Trophoblast cell (in vitro differentiated cells and primary cell): Measurements from ENCODE around the gene ATP6V0E2.

Experiments
- DNase-seq, 2 donors: peaks; one replicate each; pipeline ENCODE4 v3.0.0-alpha.2; 2016
- H2AFZ ChIP-seq: 2 replicates; pipeline ENCODE4 v1.6.1; 2013; ENCODE audit warnings: low read length, moderate library complexity, mild to moderate bottlenecking; ENCODE audit not compliant: insufficient read depth, poor library complexity
- H2AK5ac ChIP-seq: 2 replicates; pipeline ENCODE4 v1.6.1; 2013; ENCODE audit warnings: mild to moderate bottlenecking, low read length
- H2BK120ac ChIP-seq: 2 replicates; pipeline ENCODE4 v1.6.1; 2013; ENCODE audit warnings: low read length, mild to moderate bottlenecking, moderate library complexity; ENCODE audit not compliant: insufficient read depth, poor library complexity
- H2BK12ac ChIP-seq: 2 replicates; pipeline ENCODE4 v1.6.1; 2013; ENCODE audit warnings: mild to moderate bottlenecking, low read length, moderate library complexity
- H2BK5ac ChIP-seq: 2 replicates; pipeline ENCODE4 v1.6.1; 2013; ENCODE audit warnings: low read length, low read depth, moderate library complexity, mild to moderate bottlenecking; ENCODE audit not compliant: poor library complexity
- H3K14ac ChIP-seq: 2 replicates; pipeline ENCODE4 v1.6.1; 2013; ENCODE audit warnings: mild to moderate bottlenecking, low read length
- H3K18ac ChIP-seq: 2 replicates; pipeline ENCODE4 v1.6.1; 2013; ENCODE audit warnings: mild to moderate bottlenecking, low read length
- H3K23ac ChIP-seq: 2 replicates; pipeline ENCODE4 v1.6.1; 2013; ENCODE audit warnings: low read length
- H3K27ac ChIP-seq: 2 replicates; pipeline ENCODE4 v1.5.1; 2013; ENCODE audit warnings: low read depth, mild to moderate bottlenecking, inconsistent platforms, low read length, moderate library complexity
- H3K27me3 ChIP-seq: 2 replicates; pipeline ENCODE4 v1.6.1; 2013; ENCODE audit warnings: inconsistent platforms, mild to moderate bottlenecking, low read length, moderate library complexity; ENCODE audit not compliant: insufficient read depth
- H3K36me3 ChIP-seq, 2 experiments: 1 replicate in 1 of 2; 2 replicates in 1 of 2; pipeline ENCODE4 v1.6.1; 2013; ENCODE audit warnings: low read length in 2 of 2, mild to moderate bottlenecking in 2 of 2, moderate library complexity in 1 of 2; ENCODE audit not compliant: insufficient read depth in 2 of 2, control insufficient read depth in 1 of 2
- H3K4ac ChIP-seq: 2 replicates; pipeline ENCODE4 v1.6.1; 2013; ENCODE audit warnings: low read depth, mild to moderate bottlenecking, low read length, moderate library complexity
- H3K4me1 ChIP-seq, 2 experiments: 1 replicate in 1 of 2; 2 replicates in 1 of 2; pipeline ENCODE4 v1.6.1; 2013; ENCODE audit warnings: low read length in 2 of 2, mild to moderate bottlenecking in 2 of 2, moderate library complexity in 1 of 2; ENCODE audit not compliant: insufficient read depth in 2 of 2, control insufficient read depth in 1 of 2
- H3K4me2 ChIP-seq: 2 replicates; pipeline ENCODE4 v1.6.1; 2013; ENCODE audit warnings: inconsistent platforms, mild to moderate bottlenecking, low read length, moderate library complexity
- H3K4me3 ChIP-seq: 2 replicates; pipeline ENCODE4 v1.5.1; 2013; ENCODE audit warnings: mild to moderate bottlenecking, low read depth, low read length, inconsistent platforms
- H3K79me1 ChIP-seq: one replicate; pipeline ENCODE4 v1.6.1; 2013; ENCODE audit warnings: low read length
- H3K79me2 ChIP-seq: 2 replicates; pipeline ENCODE4 v1.6.1; 2013; ENCODE audit warnings: low read length, mild to moderate bottlenecking; ENCODE audit not compliant: control insufficient read depth, insufficient read depth, poor library complexity
- H3K9ac ChIP-seq: 2 replicates; pipeline ENCODE4 v1.6.1; 2013; ENCODE audit warnings: mild to moderate bottlenecking, low read length
- H3K9me3 ChIP-seq: 2 replicates; pipeline ENCODE4 v1.6.1; 2013; ENCODE audit warnings: low read depth, mild to moderate bottlenecking, control low read depth, inconsistent platforms, low read length; ENCODE audit not compliant: insufficient read depth
- H4K12ac ChIP-seq: 2 replicates; pipeline ENCODE4 v1.6.1; 2013; ENCODE audit warnings: low read depth, mild to moderate bottlenecking, low read length, moderate library complexity
- H4K8ac ChIP-seq: 2 replicates; pipeline ENCODE4 v1.6.1; 2013; ENCODE audit warnings: low read depth, mild to moderate bottlenecking, low read length, moderate library complexity
- H4K91ac ChIP-seq: one replicate; pipeline ENCODE4 v1.6.1; 2013; ENCODE audit warnings: low read depth, mild to moderate bottlenecking, low read length, moderate library complexity
- WGBS: extraction: QIAGEN DNeasy Blood & Tissue Kit; methylation state at CpG from one replicate; pipeline ENCODE4 v1.1.7; 2013; ENCODE audit warnings: missing lambda C conversion rate; ENCODE audit not compliant: insufficient read length, insufficient coverage; ENCODE audit errors: extremely low coverage; 5-methylcytosine and 5-hydroxymethylcytosine counted together

Gene ATP6V0E2

GRCh38 chr7:149845257-149845980 lies 28.4 kb upstream of the ATP6V0E2 start:
- Histone ChIP-seq H3K79me2 (no peaks in the 10 kb centered on the region), H2BK120ac (no peak overlapping the region), H4K12ac (no peak overlapping the region), H3K4ac (no peak overlapping the region), H4K8ac (no peak overlapping the region), H3K79me1 (no peaks in the 10 kb centered on the region), H2BK5ac (no peak overlapping the region), H3K27me3 (no peaks in the 10 kb centered on the region), H2BK12ac (no peak overlapping the region), H2AFZ (no peak overlapping the region), H2AK5ac (no peak overlapping the region), H3K27ac (no peak overlapping the region), H3K36me3 (no peaks in the 10 kb centered on the region), H3K4me2 (no peak overlapping the region), H3K23ac (no peak overlapping the region), H3K18ac (no peak overlapping the region), H3K4me3 (no peak overlapping the region), H3K9me3 (peaks cover 2% of the 10 kb centered on the region), H4K91ac (no peak overlapping the region), H3K14ac (no peak overlapping the region), H3K4me1 (no peaks in the 10 kb centered on the region), H3K9ac (no peak overlapping the region)
- WGBS, result no CpG with 5 or more reads among the region's 5 CpGs
- DNase-seq, result no peak

DNA sequence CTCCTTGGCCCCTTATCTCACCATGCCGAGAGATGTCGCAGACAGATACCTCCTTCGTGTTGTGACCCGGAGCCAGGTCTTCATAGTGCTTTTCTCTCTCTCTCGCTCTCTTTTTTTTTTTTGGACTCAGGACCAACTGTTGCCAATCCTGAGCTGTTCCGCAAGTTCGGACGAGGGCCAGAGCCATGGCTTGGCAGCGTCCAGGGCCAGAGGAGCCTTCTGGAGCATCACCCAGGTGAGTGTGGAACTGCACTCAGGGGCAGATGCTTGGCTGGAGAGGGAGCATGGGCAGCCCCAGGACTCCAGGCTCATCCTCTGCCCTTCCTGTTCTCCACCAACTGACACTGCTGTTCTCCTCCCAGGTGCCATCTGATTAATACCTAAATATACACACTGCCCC lies 27.7 kb upstream of the ATP6V0E2 start:
- H3K79me1 ChIP-seq, result no peaks in the 10 kb centered on the region
- H4K12ac ChIP-seq, result no peak overlapping the region
- H3K36me3 ChIP-seq, result no peaks in the 10 kb centered on the region
- no peak overlapping the region for H4K8ac ChIP-seq
- DNase-seq, result no peak
- no peak overlapping the region for H3K27ac ChIP-seq
- H3K27me3 ChIP-seq, result no peaks in the 10 kb centered on the region
- H3K9me3 ChIP-seq, result peaks cover 2% of the 10 kb centered on the region
- no peak overlapping the region for H2BK120ac ChIP-seq
- H2AK5ac ChIP-seq, result no peak overlapping the region
- no peak overlapping the region for H2AFZ ChIP-seq
- H2BK12ac ChIP-seq, result no peak overlapping the region
- H3K4me2 ChIP-seq, result no peak overlapping the region
- H3K18ac ChIP-seq, result no peak overlapping the region
- H3K9ac ChIP-seq, result no peak overlapping the region
- WGBS, result no CpG with 5 or more reads among the region's 9 CpGs
- no peaks in the 10 kb centered on the region for H3K79me2 ChIP-seq
- H3K4ac ChIP-seq, result no peak overlapping the region
- H2BK5ac ChIP-seq, result no peak overlapping the region
- H3K23ac ChIP-seq, result no peak overlapping the region
- H4K91ac ChIP-seq, result no peak overlapping the region
- no peak overlapping the region for H3K14ac ChIP-seq
- H3K4me1 ChIP-seq, result no peaks in the 10 kb centered on the region
- H3K4me3 ChIP-seq, result no peak overlapping the region

GRCh38 chr7:149846436-149847046 lies 27.2 kb upstream of the ATP6V0E2 start:
- no peak overlapping the region for H4K12ac ChIP-seq
- no peak overlapping the region for H4K91ac ChIP-seq
- WGBS, result no CpG with 5 or more reads among the region's 3 CpGs
- H4K8ac ChIP-seq, result no peak overlapping the region
- no peak overlapping the region for H3K18ac ChIP-seq
- H2BK120ac ChIP-seq, result no peak overlapping the region
- no peak overlapping the region for H2AK5ac ChIP-seq
- no peaks in the 10 kb centered on the region for H3K79me2 ChIP-seq
- no peak overlapping the region for H3K27ac ChIP-seq
- no peak for DNase-seq
- no peaks in the 10 kb centered on the region for H3K4me1 ChIP-seq
- no peak overlapping the region for H3K4ac ChIP-seq
- no peak overlapping the region for H2BK5ac ChIP-seq
- no peak overlapping the region for H2AFZ ChIP-seq
- H3K79me1 ChIP-seq, result no peaks in the 10 kb centered on the region
- peaks cover 2% of the 10 kb centered on the region for H3K9me3 ChIP-seq
- H3K4me2 ChIP-seq, result no peak overlapping the region
- no peaks in the 10 kb centered on the region for H3K27me3 ChIP-seq
- H3K23ac ChIP-seq, result no peak overlapping the region
- no peak overlapping the region for H3K14ac ChIP-seq
- no peaks in the 10 kb centered on the region for H3K36me3 ChIP-seq
- no peak overlapping the region for H3K4me3 ChIP-seq
- H3K9ac ChIP-seq, result no peak overlapping the region
- H2BK12ac ChIP-seq, result no peak overlapping the region

- Histone ChIP-seq H3K14ac (no peak overlapping the region), H3K18ac (no peak overlapping the region), H2AFZ (no peak overlapping the region), H3K4ac (no peak overlapping the region), H4K8ac (no peak overlapping the region), H2AK5ac (no peak overlapping the region), H3K23ac (no peak overlapping the region), H3K79me1 (no peaks in the 10 kb centered on the region), H2BK12ac (no peak overlapping the region), H3K4me2 (no peak overlapping the region), H3K36me3 (no peaks in the 10 kb centered on the region), H2BK5ac (no peak overlapping the region), H4K91ac (no peak overlapping the region), H3K27me3 (no peaks in the 10 kb centered on the region), H4K12ac (no peak overlapping the region), H3K4me1 (no peaks in the 10 kb centered on the region), H3K9me3 (peaks cover 2% of the 10 kb centered on the region), H3K27ac (no peak overlapping the region), H3K4me3 (no peak overlapping the region), H2BK120ac (no peak overlapping the region), H3K79me2 (no peaks in the 10 kb centered on the region), H3K9ac (peak overlapping the region; percentile 4)
- no CpG with 5 or more reads among the region's 6 CpGs for WGBS
- DNase-seq, result no peak
These were observed 24.6 kb upstream of the ATP6V0E2 start for GRCh38 chr7:149849174-149849573.
